Measurements from ENCODE around the gene THSD4. TPM values are rescaled to one million over a fixed set of nuclear protein-coding genes. Genes with fewer than 3 reads are reported as not detected.

The THSD4 gene
- total and polyA plus RNA-seq, 2 of the 4 experiments (the other 2 are of a cell fraction) = 25.5 to 31.1 TPM

- Histone ChIP-seq H3K9ac (ENCODE audit: low read depth, low read length) (0 out of 2 replicates have a peak overlapping the region, but pooled peaks have one; percentile 10), H3K4me2 (ENCODE audit: low read depth, low read length) (no peak overlapping the region; the same call in 1 of the 2 replicates), H2BK15ac (ENCODE audit: low read depth, low read length) (no peak overlapping the region), H3K9me3 (ENCODE audit: control insufficient read depth, insufficient read depth, low read length) (no peaks in the 10 kb centered on the region), H3K27ac (ENCODE audit: insufficient read depth, low read length) (no peak overlapping the region), H3K23ac (ENCODE audit: low read depth, low read length) (no peak overlapping the region), H3K4me3 (ENCODE audit: insufficient read depth, low read depth, low read length) (no peak overlapping the region), H3K36me3 (ENCODE audit: control insufficient read depth, insufficient read depth, low read length) (no peaks in the 10 kb centered on the region), H3K9me1 (ENCODE audit: insufficient read depth, low read length) (peaks cover 2% of the 10 kb centered on the region; the same call in 1 of the 2 replicates), H2BK5ac (ENCODE audit: low read depth, low read length, poor library complexity, severe bottlenecking) (no peak overlapping the region), H2AK9ac (replicated peaks; ENCODE audit: low read depth, low read length, poor library complexity) (no peak overlapping the region), H4K20me1 (ENCODE audit: insufficient read depth, low read length) (no peaks in the 10 kb centered on the region), H2AFZ (replicated peaks; ENCODE audit: low read length, poor library complexity) (no peak overlapping the region), H3K14ac (replicated peaks; ENCODE audit: low read depth, low read length) (peak overlapping the region; percentile 34; the same call in 1 of the 2 replicates), H2BK120ac (ENCODE audit: low read depth, low read length) (peak overlapping the region; percentile 5; the same call in 1 of the 2 replicates), H3K27me3 (ENCODE audit: control insufficient read depth, insufficient read depth, low read length) (no peaks in the 10 kb centered on the region), H4K91ac (ENCODE audit: insufficient read depth, low read depth, low read length) (no peak overlapping the region), H2BK20ac (ENCODE audit: low read depth, low read length) (no peak overlapping the region), H3K56ac (ENCODE audit: extremely low read depth, insufficient read depth, low read length) (no peak overlapping the region), H3K4ac (ENCODE audit: low read depth, low read length) (no peak overlapping the region), H3K4me1 (ENCODE audit: control insufficient read depth, insufficient read depth, low read length) (peaks cover 9% of the 10 kb centered on the region), H3K79me1 (ENCODE audit: low read depth in 1 of 2, low read length in 2 of 2) (no peaks in the 10 kb centered on the region; a peak in 1 of 4 replicates), H4K8ac (ENCODE audit: low read depth in 2 of 2, low read length in 2 of 2) (peak overlapping the region in 1 of 2 experiments; percentile 16; a peak in 1 of 4 replicates), H4K5ac (ENCODE audit: low read depth, low read length) (peak overlapping the region; percentile 82; the same call in 1 of the 2 replicates), H3K18ac (ENCODE audit: low read depth, low read length) (peak overlapping the region; percentile 81; the same call in 1 of the 2 replicates), H2AK5ac (ENCODE audit: low read depth, low read length) (no peak overlapping the region)
- TF ChIP-seq CTCF (conservative IDR thresholded peaks at IDR 0.05; ENCODE audit: low read depth, low read length) (no peak), BHLHE40 (IDR thresholded peaks at IDR 0.05; ENCODE audit: low read depth, low read length) (no peak), RAD21 (IDR thresholded peaks at IDR 0.05; ENCODE audit: low read length) (no peak), FOS (IDR thresholded peaks at IDR 0.05; ENCODE audit: low read depth, low read length) (no peak), RFX5 (IDR thresholded peaks at IDR 0.05; ENCODE audit: low read depth, low read length) (no peak), USF2 (IDR thresholded peaks at IDR 0.05; ENCODE audit: low read depth, low read length) (no peak), CHD1 (IDR thresholded peaks at IDR 0.05; ENCODE audit: low read depth, low read length) (no peak)
- WGBS, 2 experiments (ENCODE audit: extremely low coverage in 2 of 2, insufficient read length in 1 of 2) = 86% methylated on average over 1 of the region's 3 CpGs; no CpG with 5 or more reads in 1 of the 2 experiments
- BruUV-seq (replicated peaks) = no TSS peak
- peak; percentile 46 for DNase-seq
- POLR2A ChIA-PET (ENCODE audit: unreplicated experiment) = no interaction called here
- intact Hi-C loops (cut with micrococcal nuclease) = no loop called here
- peak; percentile 29 for ATAC-seq (ENCODE audit: low read depth)
- CTCF ChIA-PET = no interaction called here
- in situ Hi-C loops (cut with MboI; ENCODE audit: low sequenced_read_pairs) = no loop called here
- dilution Hi-C loops (cut with HindIII; ENCODE audit: low sequenced_read_pairs, unreplicated experiment) = no loop called here
Observed at GRCh38 chr15:71096676-71097075, 18.6 kb upstream of the THSD4 start.

Measured in IMR-90 (cell line).